Ovary (tissue), 3 donors: Measurements from ENCODE around the gene PTPN14.

Experiments used
- EP300 ChIP-seq: sonication (generic); formaldehyde crosslinking; IDR thresholded peaks from one replicate; pipeline ENCODE4 v1.6.1; 2017; ENCODE audit warnings: antibody characterized with exemption
- POLR2A ChIP-seq: fragments of 450-650 bp; IDR thresholded peaks from one replicate; pipeline ENCODE4 v1.6.1; 2017; ENCODE audit warnings: antibody characterized with exemption, mild to moderate bottlenecking, moderate library complexity
- TF ChIP-seq, protein P1 (sequence below), 3 donors: fragments of 450-650 bp in 2 of 3; fragments of 200-600 bp in 1 of 3; IDR thresholded peaks; one replicate each; pipeline versions ENCODE4 v1.5.1 to v1.8.0; 2016 to 2022; ENCODE audit warnings: antibody characterized with exemption in 3 of 3, mild to moderate bottlenecking in 1 of 3
- donor health status: DM: no; HTN: no; CAD: no.

DNA sequence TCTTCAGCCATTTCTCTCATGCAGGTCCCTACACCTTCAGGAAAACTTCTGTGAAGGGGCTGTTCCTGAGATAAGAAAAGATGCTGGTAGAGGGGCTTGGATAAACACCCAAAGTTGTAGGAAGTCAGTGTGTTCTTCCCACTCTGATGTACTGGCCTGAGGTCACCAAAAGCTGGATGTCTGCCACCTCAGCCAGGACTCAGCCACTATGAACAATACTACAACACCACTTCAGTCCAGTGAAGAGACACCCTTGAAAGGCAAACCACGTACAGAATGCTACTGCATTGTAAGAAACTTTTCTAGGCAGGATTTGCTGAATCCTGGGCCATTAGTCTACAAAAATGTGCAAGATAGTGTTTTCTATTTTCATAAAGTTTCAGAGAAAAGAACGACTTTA is 2.4 kb downstream of the PTPN14 start:
- TF ChIP-seq, protein P1, sequence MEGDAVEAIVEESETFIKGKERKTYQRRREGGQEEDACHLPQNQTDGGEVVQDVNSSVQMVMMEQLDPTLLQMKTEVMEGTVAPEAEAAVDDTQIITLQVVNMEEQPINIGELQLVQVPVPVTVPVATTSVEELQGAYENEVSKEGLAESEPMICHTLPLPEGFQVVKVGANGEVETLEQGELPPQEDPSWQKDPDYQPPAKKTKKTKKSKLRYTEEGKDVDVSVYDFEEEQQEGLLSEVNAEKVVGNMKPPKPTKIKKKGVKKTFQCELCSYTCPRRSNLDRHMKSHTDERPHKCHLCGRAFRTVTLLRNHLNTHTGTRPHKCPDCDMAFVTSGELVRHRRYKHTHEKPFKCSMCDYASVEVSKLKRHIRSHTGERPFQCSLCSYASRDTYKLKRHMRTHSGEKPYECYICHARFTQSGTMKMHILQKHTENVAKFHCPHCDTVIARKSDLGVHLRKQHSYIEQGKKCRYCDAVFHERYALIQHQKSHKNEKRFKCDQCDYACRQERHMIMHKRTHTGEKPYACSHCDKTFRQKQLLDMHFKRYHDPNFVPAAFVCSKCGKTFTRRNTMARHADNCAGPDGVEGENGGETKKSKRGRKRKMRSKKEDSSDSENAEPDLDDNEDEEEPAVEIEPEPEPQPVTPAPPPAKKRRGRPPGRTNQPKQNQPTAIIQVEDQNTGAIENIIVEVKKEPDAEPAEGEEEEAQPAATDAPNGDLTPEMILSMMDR (IDR thresholded peaks at IDR 0.05) = no peak
- no peak for TF ChIP-seq POLR2A
- no peak for TF ChIP-seq EP300
